Measurements from ENCODE around the gene ENG. TPM values are rescaled to one million over a fixed set of nuclear protein-coding genes. Genes with fewer than 3 reads are reported as not detected.

Gene ENG
- total and polyA plus RNA-seq, 4 donors: 41.1 to 317 (median 131) TPM

DNA sequence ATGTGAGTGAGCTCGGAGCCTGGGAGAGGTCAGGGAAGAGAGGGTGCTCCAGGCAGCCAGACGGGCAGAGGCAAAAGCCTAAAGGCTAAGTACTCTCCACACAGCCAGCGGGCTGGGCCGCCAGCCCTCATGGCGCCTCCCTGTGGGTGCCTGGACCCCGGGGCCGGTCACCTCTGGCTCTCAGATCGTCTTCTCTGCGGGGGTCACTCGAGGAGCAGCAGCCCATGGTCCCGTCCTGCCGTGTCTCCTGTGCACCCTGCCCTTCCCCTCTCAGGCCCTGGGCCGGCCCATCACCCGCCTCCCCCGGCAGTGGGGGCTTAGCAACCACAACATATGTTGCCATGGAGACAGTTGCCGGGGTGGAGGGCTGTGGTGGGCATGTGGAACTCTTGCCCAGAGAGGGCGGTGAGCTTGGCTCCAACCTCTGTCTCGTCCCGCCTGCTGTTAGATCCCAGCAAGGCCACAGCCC, 18.8 kb upstream of the ENG start:
- H3K4me3 ChIP-seq: no peak overlapping the region
- no peaks in the 10 kb centered on the region for H3K9me3 ChIP-seq (ENCODE audit: control insufficient read depth in 4 of 4, insufficient read depth in 3 of 4, low read length in 3 of 4)
- H3K27ac ChIP-seq (ENCODE audit: low read depth in 1 of 2, low read length in 1 of 2): no peak overlapping the region
- DNase-seq (peak in 1 of 3 donors; percentile 42), ATAC-seq (ENCODE audit: insufficient read depth, low FRiP score) (no peak)
- H3K36me3 ChIP-seq (ENCODE audit: control insufficient read depth in 4 of 4, insufficient read depth in 4 of 4, low read length in 4 of 4): peaks cover 0 to 24% (median 9%) of the 10 kb centered on the region in 4 donors
- TF ChIP-seq CTCF (IDR thresholded peaks at IDR 0.05; ENCODE audit: control extremely low read depth, extremely low read depth): no peak
- H3K9ac ChIP-seq (ENCODE audit: insufficient read depth in 1 of 2, low read length in 2 of 2): no peak overlapping the region
- H3K27me3 ChIP-seq (ENCODE audit: control insufficient read depth in 3 of 3, insufficient read depth in 3 of 3, low read length in 2 of 3): no peaks in the 10 kb centered on the region
- H3K4me1 ChIP-seq (ENCODE audit: control insufficient read depth in 5 of 5, insufficient read depth in 5 of 5, low read length in 5 of 5): peaks cover 0 to 44% (median 21%) of the 10 kb centered on the region in 5 donors
- 75 to 80% methylated on average over 19 of the region's 19 CpGs for WGBS, 2 donors

- peaks cover 0 to 29% (median 9%) of the 10 kb centered on the region in 4 donors for H3K36me3 ChIP-seq (ENCODE audit: control insufficient read depth in 4 of 4, insufficient read depth in 4 of 4, low read length in 4 of 4)
- DNase-seq (no peak), ATAC-seq (ENCODE audit: insufficient read depth, low FRiP score) (no peak)
- no peak overlapping the region for H3K9ac ChIP-seq (ENCODE audit: insufficient read depth in 1 of 2, low read length in 2 of 2)
- H3K27me3 ChIP-seq (ENCODE audit: control insufficient read depth in 3 of 3, insufficient read depth in 3 of 3, low read length in 2 of 3): no peaks in the 10 kb centered on the region
- H3K9me3 ChIP-seq (ENCODE audit: control insufficient read depth in 4 of 4, insufficient read depth in 3 of 4, low read length in 3 of 4): no peaks in the 10 kb centered on the region
- peaks cover 0 to 37% (median 22%) of the 10 kb centered on the region in 5 donors for H3K4me1 ChIP-seq (ENCODE audit: control insufficient read depth in 5 of 5, insufficient read depth in 5 of 5, low read length in 5 of 5)
- no peak overlapping the region for H3K27ac ChIP-seq (ENCODE audit: low read depth in 1 of 2, low read length in 1 of 2)
- H3K4me3 ChIP-seq: no peak overlapping the region
- 93 to 95% methylated on average over 19 to 20 of the region's 20 CpGs for WGBS, 2 donors
- TF ChIP-seq CTCF (IDR thresholded peaks at IDR 0.05; ENCODE audit: control extremely low read depth, extremely low read depth): no peak
These were observed 18.1 kb upstream of the ENG start for GRCh38 chr9:127872369-127873222.

DNA sequence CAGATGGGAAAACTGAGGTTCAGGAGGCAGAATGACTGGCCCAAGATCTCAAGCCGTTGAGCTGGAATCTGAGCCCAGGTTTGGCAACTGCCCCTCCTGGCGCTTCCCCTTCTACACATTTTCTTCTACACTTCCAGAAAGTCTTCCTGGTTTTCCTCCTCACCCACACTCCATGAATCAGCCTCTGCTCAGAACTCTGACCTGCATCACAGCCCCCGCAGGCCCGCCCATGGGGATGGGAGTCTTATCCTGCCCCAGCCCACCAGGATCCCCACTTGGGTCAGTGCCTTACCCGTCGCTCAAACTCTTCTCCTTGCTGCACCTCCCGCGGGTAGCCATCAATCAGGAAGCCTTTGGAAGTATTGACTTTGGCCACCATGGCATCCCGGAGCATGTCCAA, 17.1 kb upstream of the ENG start:
- ATAC-seq (ENCODE audit: insufficient read depth, low FRiP score) (no peak), DNase-seq (no peak)
- Histone ChIP-seq H3K9me3 (ENCODE audit: control insufficient read depth in 4 of 4, insufficient read depth in 3 of 4, low read length in 3 of 4) (no peaks in the 10 kb centered on the region), H3K4me1 (ENCODE audit: control insufficient read depth in 5 of 5, insufficient read depth in 5 of 5, low read length in 5 of 5) (peaks cover 0 to 30% (median 22%) of the 10 kb centered on the region in 5 donors), H3K27ac (ENCODE audit: low read depth in 1 of 2, low read length in 1 of 2) (no peak overlapping the region), H3K27me3 (ENCODE audit: control insufficient read depth in 3 of 3, insufficient read depth in 3 of 3, low read length in 2 of 3) (no peaks in the 10 kb centered on the region), H3K36me3 (ENCODE audit: control insufficient read depth in 4 of 4, insufficient read depth in 4 of 4, low read length in 4 of 4) (peaks cover 0 to 29% (median 9%) of the 10 kb centered on the region in 4 donors), H3K9ac (ENCODE audit: insufficient read depth in 1 of 2, low read length in 2 of 2) (no peak overlapping the region), H3K4me3 (no peak overlapping the region)
- 89 to 91% methylated on average over 9 of the region's 9 CpGs for WGBS, 2 donors
- no peak for TF ChIP-seq CTCF (IDR thresholded peaks at IDR 0.05; ENCODE audit: control extremely low read depth, extremely low read depth)

All from lung (tissue), 12 donors.